Heart right ventricle (tissue), 16 donors: ENCODE results near the gene NPB. TPM values are rescaled to one million over a fixed set of nuclear protein-coding genes. Genes with fewer than 3 reads are reported as not detected.

ENCODE experiments used
- ATAC-seq, 8 donors: fragments of 200-7000 bp; cut with Tn5 transposase; one replicate each; pipeline ENCODE4 v1.9.1; 2020; ENCODE audit warnings: mild to moderate bottlenecking in 8 of 8, moderate library complexity in 8 of 8, moderate number of reproducible peaks in 1 of 8
- DNase-seq, 2 donors: peaks; one replicate each; pipeline ENCODE4 v3.0.0-alpha.2; 2020
- H3K27ac ChIP-seq, 10 donors: fragments of 200-600 bp; sonication (generic) in 2 of 10; one replicate each; pipeline versions ENCODE4 v1.5.0 to v1.8.0; 2020 to 2022; ENCODE audit warnings: mild to moderate bottlenecking in 3 of 10
- H3K27me3 ChIP-seq, 7 donors: fragments of 200-600 bp; one replicate each; pipeline ENCODE4 v1.8.0; 2021 to 2022; ENCODE audit warnings: mild to moderate bottlenecking in 2 of 7
- H3K36me3 ChIP-seq, 9 donors: fragments of 200-600 bp; sonication (generic) in 1 of 9; one replicate each; pipeline versions ENCODE4 v1.5.0 to v1.8.0; 2020 to 2022; ENCODE audit warnings: mild to moderate bottlenecking in 2 of 9
- H3K4me1 ChIP-seq, 9 donors: fragments of 200-600 bp; sonication (generic) in 1 of 9; one replicate each; pipeline versions ENCODE4 v1.5.0 to v1.8.0; 2020 to 2022; ENCODE audit warnings: mild to moderate bottlenecking in 4 of 9
- H3K4me3 ChIP-seq, 10 donors: fragments of 200-600 bp; sonication (generic) in 2 of 10; one replicate each; pipeline versions ENCODE4 v1.5.0 to v1.8.0; 2020 to 2022; ENCODE audit warnings: mild to moderate bottlenecking in 7 of 10, moderate library complexity in 2 of 10
- H3K9me3 ChIP-seq, 11 donors: fragments of 200-600 bp in 10 of 11; sonication (generic) in 2 of 11; one replicate each; pipeline versions ENCODE4 v1.5.0 to v1.8.0; 2013 to 2022; ENCODE audit warnings: mild to moderate bottlenecking in 2 of 11, control low read depth in 1 of 11, moderate library complexity in 1 of 11
- WGBS, 2 donors: extraction: QIAGEN DNeasy Blood & Tissue Kit; methylation state at CpG; one replicate each; pipeline ENCODE4 v1.1.7; 2013; ENCODE audit warnings: inconsistent platforms in 1 of 2; 5-methylcytosine and 5-hydroxymethylcytosine counted together
- intact Hi-C, 10 donors: fragments of 100-400 bp; cut with DNase I; formaldehyde crosslinking; loops; one replicate each; pipeline versions ENCODE4 v1.11.1 to v1.14.2; 2022
- polyA plus RNA-seq, 2 donors: library from polyadenylated mRNA; stranded (reverse); fragments of 200-250 nt; gene quantifications; one replicate each; pipeline ENCODE4 v1.2.3, GENCODE V29; 2013
- total RNA-seq, 10 donors: library from RNA; stranded (reverse); fragmentation: NEBNext Ultra II Directional in 3 of 10; extraction: Animal tissue kit (Norgen Biotek cat#: 25700) in 3 of 10; gene quantifications; one replicate each; pipeline versions ENCODE4 v1.2.1 to v1.2.4, GENCODE V29; 2021 to 2023
- TF ChIP-seq, protein P1 (sequence below), 9 donors: fragments of 200-600 bp; sonication (generic) in 2 of 9; IDR thresholded peaks; one replicate each; pipeline versions ENCODE4 v1.5.0 to v1.8.0; 2021 to 2022; ENCODE audit warnings: antibody characterized with exemption in 9 of 9, mild to moderate bottlenecking in 5 of 9, moderate library complexity in 1 of 9
- donor health status: Arrhythmogenic right ventricular cardiomyopathy.
- donor health status: ischemic (EF 13 %, LVEDD 7.1; RV severe dilation, severe dysfunction).
- donor health status: healthy with polysubstance abuse.
- donor health status: DM: no; HTN: yes; CAD: no.
- donor health status: DM: no; HTN: no; CAD: no.
- donor health status: ischemic (EF 25% LVEDD 6.9; RV normal size, moderate dysfunction).
- donor health status: ischemic (EF 25% LVEDD 5.7; RV mildly dilated, moderate dysfunction).
- donor health status: healthy.
- donor health status: DM: yes; HTN: yes; CAD: no.
- donor health status: Ischemic cardiomyopathy.
- donor health status: ischemic (EF 35%, LVEDD 5.7; RV mildly dilated, moderate dysfunction).
- donor health status: nonischemic (EF 11% LVEDD 7.7; RV severe dilation, severe dysfunction).
- donor health status: DM: yes; HTN: yes; CAD: no.
- donor health status: PGD.
- donor health status: ischemic (EF 29% LVEDD 5.4; RV normal size, mild dysfunction).
- donor health status: nonischemic (EF 23%, LVEDD 6.1; RV moderate dilation, normal function).

NPB gene
- total and polyA plus RNA-seq, 12 donors, result 0.13 to 0.83 (median 0.42) TPM

DNA sequence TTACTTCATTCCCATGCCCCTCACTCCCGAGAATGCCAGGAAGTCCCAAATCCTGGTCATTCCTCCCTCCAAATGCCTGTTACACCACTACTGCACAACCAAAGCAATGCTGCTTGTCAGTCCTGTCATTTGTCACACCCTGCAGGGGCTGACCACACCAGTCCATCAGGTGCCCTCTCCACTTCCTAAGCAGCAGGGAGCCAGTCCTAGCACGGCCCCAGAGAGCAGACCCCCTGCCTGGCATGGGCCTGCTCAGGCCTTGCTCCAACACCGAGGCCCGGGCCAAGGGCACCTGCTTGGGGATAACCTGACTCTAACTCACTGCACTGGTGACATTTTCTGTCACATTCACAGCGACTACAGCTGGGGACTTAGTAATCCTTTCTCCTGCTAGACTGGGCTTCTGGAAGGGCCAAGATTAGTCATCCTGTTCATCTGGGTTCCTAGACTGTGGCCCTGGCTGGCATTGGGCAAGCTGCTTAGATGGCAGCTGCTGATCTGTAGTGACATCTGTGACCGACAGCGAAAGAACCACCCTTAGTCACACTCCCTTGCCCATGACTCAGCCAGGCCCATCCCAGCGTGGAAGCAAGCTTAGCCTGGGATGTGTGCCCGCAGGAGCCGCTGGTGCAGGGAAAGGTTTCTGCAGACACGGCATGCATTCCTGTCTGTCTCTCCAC is 16.0 kb upstream of the NPB start:
- Histone ChIP-seq H3K27ac (no peak overlapping the region), H3K9me3 (no peaks in the 10 kb centered on the region), H3K36me3 (peaks cover 0 to 93% (median 26%) of the 10 kb centered on the region in 9 donors), H3K4me3 (no peak overlapping the region), H3K27me3 (no peaks in the 10 kb centered on the region), H3K4me1 (peaks cover 9 to 41% (median 15%) of the 10 kb centered on the region in 9 donors)
- DNase-seq, result no peak
- intact Hi-C loops, result loop anchor here in 1 of 10 donors (1.0 kb wide), 1 partner anchor 34 kb away; no protein-coding TSS in a partner anchor
- no peak for ATAC-seq
- WGBS, 2 donors, result 87% methylated on average over 11 of the region's 11 CpGs
- TF ChIP-seq, protein P1, sequence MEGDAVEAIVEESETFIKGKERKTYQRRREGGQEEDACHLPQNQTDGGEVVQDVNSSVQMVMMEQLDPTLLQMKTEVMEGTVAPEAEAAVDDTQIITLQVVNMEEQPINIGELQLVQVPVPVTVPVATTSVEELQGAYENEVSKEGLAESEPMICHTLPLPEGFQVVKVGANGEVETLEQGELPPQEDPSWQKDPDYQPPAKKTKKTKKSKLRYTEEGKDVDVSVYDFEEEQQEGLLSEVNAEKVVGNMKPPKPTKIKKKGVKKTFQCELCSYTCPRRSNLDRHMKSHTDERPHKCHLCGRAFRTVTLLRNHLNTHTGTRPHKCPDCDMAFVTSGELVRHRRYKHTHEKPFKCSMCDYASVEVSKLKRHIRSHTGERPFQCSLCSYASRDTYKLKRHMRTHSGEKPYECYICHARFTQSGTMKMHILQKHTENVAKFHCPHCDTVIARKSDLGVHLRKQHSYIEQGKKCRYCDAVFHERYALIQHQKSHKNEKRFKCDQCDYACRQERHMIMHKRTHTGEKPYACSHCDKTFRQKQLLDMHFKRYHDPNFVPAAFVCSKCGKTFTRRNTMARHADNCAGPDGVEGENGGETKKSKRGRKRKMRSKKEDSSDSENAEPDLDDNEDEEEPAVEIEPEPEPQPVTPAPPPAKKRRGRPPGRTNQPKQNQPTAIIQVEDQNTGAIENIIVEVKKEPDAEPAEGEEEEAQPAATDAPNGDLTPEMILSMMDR (IDR thresholded peaks at IDR 0.05), result no peak

DNA sequence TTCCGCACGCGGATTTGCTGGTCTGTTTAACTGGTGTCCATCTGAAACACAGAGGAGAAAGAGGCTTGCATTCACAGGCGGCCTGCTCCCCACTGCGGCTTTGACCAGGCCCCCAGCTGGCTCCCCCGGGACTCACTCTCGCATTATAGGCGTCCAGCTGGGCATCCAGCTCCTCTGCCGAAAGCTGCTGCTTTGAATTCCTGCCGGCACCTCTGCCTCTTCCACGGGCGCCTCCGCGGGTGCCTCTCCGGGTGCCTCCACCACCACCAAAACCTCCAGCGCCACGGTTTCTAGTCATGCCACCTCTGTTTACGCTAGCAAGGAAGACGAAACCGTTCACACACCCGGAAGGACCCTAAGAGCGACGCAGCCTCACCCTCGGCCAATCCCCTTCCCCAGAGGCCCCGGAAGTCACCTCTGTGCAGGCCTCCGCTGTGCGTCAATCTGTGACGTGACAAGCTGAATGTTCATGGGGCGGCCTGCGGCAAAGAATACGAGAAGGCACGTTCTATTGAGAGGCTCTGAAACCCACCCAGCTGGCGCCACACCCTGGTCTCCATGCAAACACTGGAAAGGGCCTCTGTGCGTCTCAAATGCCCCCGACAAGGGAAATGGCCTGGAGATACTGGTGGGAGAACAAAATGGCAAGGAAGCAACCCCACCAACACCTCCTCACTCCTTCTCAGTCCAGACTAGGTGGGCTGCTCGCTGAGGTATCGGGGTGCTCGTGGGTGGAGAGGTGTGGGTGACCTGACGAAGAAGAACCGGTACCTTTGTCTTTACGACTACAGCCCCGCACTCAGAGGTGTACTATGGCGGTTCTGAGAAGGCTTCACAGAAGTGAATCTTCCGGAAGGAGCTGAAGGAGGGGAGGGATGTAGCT is 13.7 kb upstream of the NPB start:
- intact Hi-C loops, result no loop called here
- TF ChIP-seq, protein P1 (IDR thresholded peaks at IDR 0.05), result no peak
- H3K27me3 ChIP-seq, result no peaks in the 10 kb centered on the region
- DNase-seq (no peak), ATAC-seq (no peak)
- no peak overlapping the region for H3K4me3 ChIP-seq
- H3K36me3 ChIP-seq, result peaks cover 0 to 71% (median 26%) of the 10 kb centered on the region in 9 donors
- H3K4me1 ChIP-seq, result peaks cover 11 to 51% (median 27%) of the 10 kb centered on the region in 9 donors
- 93 to 94% methylated on average over 44 of the region's 44 CpGs for WGBS, 2 donors
- no peak overlapping the region for H3K27ac ChIP-seq
- H3K9me3 ChIP-seq, result no peaks in the 10 kb centered on the region

DNA sequence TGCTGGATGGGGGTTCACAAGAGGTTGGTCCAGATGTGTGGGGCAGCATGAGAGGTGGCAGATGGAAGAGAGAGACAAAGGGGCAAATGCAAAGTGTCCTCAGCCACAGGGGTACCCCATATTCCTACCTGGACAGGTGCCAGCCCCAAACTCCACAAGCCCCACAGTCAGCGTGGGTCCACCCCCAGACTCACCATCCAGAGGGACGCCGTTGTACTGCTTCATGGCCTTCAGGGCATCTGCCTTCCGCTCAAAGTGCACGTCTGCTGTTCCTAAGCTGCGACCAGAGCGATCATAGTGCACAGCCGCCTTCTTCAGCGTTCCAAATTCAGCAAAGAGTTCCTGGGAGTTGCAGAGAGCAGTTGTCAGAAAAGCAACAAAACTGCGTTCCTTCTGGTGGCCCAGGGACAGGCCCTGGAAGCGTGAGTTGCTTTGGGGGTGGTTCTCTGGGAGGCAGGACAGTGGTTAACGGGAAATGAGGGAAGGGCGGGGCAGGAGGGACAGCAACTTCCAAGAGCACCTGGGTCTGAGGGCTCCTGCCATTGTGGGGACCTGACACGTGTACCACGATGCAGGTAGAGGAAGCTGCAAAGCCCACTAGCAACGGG is 12.9 kb upstream of the NPB start:
- peaks cover 11 to 51% (median 27%) of the 10 kb centered on the region in 9 donors for H3K4me1 ChIP-seq
- H3K27ac ChIP-seq, result no peak overlapping the region
- peaks cover 0 to 70% (median 29%) of the 10 kb centered on the region in 9 donors for H3K36me3 ChIP-seq
- H3K9me3 ChIP-seq, result no peaks in the 10 kb centered on the region
- TF ChIP-seq, protein P1 (IDR thresholded peaks at IDR 0.05), result no peak
- H3K4me3 ChIP-seq, result no peak overlapping the region
- DNase-seq, result peak in 1 of 2 donors; percentile 4
- H3K27me3 ChIP-seq, result no peaks in the 10 kb centered on the region
- intact Hi-C loops, result no loop called here
- no peak for ATAC-seq
- 91 to 94% methylated on average over 16 of the region's 16 CpGs for WGBS, 2 donors

DNA sequence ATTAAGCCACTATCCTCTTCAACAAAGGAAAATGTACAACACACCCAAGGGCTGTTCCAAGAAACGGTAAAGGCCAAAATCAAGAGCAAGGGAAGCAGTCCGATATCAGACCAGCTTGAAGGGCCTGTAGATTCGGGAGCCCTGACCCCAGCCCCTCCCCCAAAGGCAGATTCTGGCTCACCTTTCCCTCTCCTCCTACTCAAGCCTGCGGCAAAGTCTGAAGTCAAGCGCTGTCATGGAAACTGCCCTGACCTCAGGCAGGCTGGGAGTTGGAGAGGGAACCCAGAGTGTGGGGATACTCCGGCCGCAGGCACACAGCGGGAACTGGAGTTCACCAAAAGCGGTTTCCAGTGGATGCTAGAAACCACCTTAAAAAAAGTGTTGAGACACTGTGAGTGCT is 12.4 kb upstream of the NPB start:
- Histone ChIP-seq H3K27ac (no peak overlapping the region), H3K36me3 (peaks cover 0 to 70% (median 34%) of the 10 kb centered on the region in 9 donors), H3K4me3 (peak overlapping the region in 2 of 10 donors; percentile 97 to 98), H3K9me3 (no peaks in the 10 kb centered on the region), H3K4me1 (peaks cover 11 to 48% (median 27%) of the 10 kb centered on the region in 9 donors), H3K27me3 (no peaks in the 10 kb centered on the region)
- WGBS, 2 donors, result 93% methylated on average over 9 of the region's 9 CpGs
- intact Hi-C loops, result loop anchor here in 1 of 10 donors (5.0 kb wide), 1 partner anchor 1837 kb away; no protein-coding TSS in a partner anchor
- DNase-seq (no peak), ATAC-seq (no peak)
- TF ChIP-seq, protein P1 (IDR thresholded peaks at IDR 0.05), result no peak
